GM18517 (cell line): ENCODE results near the gene C14orf93.

Experiments used
- ATAC-seq: cut with Tn5 transposase; IDR thresholded peaks from one replicate; pipeline ENCODE4 v1.9.1; 2021; ENCODE audit warnings: mild to moderate bottlenecking, moderate library complexity; ENCODE audit not compliant: unreplicated experiment

The C14orf93 gene

DNA sequence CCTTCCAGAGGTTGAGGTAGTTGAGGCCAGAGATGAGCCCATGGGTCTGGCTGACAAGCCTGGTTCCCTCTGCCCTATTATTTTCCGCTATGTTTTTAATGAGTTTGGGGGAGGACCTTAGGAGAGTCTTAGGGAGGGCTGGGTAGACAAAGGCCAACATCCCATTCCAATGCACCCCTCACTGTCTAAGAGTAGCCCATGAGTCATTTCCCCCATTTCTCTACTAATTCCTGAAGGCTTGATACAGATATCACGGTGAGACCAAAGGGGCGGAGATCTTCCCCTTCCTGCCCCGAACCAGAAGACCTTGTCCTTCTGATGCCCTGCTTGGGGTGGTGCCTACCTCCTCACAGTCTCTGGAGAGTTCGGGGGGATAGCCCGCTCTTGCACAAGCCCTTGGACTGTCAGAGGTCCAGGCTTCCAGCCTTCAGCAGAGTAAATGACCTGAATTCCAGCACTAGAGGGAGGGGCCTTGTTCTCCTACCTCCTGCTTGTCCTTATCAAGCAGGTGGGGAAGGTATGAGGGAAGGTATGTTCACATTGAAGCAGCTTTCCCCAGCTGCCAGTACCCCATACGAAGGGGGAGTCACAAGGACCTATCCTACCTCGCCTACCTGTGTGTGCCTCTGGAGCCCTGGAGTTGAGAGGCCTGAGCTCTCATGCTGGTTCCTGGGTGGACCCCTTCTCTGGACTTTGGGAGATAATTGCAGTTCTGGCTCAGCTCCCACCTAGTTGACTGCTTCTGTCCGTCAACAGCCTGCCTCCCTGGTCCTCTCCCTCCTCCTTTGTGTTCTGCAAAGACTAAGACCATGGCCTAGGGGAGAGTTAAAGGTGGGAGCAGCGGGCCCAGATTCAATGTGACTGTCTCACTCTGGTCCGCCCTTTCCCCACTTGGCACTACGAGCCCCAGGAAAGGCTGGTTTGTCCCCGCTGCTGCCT lies 35.7 kb upstream of the C14orf93 start:
- no peak for ATAC-seq

DNA sequence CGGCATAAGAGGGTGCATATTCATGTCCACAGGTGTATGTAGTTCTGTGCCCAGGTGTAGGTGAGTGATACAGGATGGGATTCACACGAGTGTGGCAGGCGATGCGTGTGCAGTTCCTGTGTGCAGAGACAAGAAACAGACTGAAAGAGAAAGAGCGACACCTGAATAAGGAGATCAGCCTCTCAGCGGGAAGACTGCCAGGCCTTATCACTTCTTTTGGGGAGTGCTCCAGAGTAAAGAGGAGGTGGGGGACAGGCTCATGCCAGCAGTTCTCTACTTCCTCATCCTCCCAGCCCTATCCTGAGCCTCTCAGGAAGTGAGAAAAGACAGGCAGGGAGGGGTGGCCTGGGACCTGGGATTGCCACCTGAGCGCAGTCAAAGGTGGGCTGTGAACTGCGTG lies 34.9 kb upstream of the C14orf93 start:
- no peak for ATAC-seq

DNA sequence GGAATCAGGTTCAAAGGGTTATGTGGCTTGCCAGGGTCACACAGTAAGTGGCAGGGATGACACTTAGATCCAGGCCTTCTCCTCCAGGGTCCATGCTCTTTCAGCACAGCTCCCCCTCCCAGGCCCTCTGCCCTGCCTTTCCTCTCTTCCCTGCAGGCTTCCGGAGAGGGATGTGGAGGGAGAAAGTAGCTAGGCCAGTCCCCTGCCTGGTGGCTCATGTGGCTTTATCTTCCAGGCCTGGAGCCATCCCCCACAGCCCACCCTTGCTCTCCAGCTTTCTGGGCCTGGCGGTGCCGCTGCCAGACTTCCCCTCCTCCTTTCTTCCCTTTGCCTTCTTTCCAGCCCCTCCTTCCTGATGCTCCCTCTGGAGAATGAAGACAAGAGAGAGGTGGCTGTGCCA lies 33.8 kb upstream of the C14orf93 start:
- no peak for ATAC-seq

DNA sequence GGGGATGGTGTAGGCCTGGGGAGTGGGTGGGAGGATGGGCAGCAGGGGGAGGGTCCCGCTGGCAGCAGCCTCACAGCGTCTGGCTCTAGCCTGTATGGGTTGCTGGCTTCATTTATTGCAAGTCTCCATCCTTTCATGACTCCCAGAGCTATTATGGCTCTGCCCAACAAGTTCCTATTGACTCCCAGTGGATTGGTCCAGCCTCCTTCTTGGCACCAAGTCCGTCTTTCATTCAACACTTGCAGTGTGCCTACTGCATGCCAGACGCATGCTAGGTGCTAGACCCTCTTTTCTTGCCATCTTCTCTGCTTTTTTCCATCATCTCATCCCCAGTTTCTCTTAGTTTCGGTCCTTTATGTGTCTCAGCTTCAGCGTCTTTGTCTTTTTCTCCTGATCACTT lies 33.2 kb upstream of the C14orf93 start:
- no peak for ATAC-seq

DNA sequence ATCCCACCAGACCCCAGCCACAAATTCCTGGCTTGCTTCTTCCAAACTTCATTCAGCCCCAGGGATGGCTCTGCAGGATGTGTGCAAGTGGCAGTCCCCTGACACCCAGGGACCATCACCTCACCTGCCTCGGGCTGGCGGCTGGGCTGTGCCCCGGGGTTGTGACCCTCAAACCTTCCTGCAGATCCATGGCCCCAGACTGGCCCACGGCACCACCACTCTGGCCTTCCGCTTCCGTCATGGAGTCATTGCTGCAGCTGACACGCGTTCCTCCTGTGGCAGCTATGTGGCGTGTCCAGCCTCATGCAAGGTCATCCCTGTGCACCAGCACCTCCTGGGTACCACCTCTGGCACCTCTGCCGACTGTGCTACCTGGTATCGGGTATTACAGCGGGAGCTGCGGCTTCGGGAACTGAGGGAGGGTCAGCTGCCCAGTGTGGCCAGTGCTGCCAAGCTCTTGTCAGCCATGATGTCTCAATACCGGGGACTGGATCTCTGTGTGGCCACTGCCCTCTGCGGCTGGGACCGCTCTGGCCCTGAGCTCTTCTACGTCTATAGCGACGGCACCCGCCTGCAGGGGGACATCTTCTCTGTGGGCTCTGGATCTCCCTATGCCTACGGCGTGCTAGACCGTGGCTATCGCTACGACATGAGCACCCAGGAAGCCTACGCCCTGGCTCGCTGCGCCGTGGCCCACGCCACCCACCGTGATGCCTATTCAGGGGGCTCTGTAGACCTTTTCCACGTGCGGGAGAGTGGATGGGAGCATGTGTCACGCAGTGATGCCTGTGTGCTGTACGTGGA lies 32.4 kb upstream of the C14orf93 start, which contains the start of gene PSMB11:
Gene PSMB11 (plus strand): TSS at position 51 of the 804 bp plus-strand sequence. CDS start 14 bp downstream, at position 65.
- no peak for ATAC-seq

DNA sequence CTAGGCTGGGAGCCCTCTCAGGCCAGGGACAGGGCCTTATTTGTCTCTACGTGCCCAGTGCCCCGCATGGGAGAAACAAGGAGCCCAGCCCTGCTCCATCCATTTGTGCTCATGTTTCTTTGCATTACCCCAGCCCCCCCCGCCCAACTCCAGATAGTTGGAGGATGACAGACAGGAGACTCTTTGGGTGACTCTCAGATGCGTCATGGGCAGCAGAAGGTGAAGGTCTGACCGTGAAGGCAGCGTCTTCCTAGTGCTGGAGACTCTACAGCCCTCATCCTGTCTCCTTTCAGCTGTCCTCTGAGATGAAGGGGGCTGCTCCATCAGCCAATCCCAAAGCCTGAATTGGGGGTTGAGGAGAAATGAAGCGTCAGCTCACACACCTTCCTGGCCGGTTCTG lies 31.8 kb upstream of the C14orf93 start:
- no peak for ATAC-seq

DNA sequence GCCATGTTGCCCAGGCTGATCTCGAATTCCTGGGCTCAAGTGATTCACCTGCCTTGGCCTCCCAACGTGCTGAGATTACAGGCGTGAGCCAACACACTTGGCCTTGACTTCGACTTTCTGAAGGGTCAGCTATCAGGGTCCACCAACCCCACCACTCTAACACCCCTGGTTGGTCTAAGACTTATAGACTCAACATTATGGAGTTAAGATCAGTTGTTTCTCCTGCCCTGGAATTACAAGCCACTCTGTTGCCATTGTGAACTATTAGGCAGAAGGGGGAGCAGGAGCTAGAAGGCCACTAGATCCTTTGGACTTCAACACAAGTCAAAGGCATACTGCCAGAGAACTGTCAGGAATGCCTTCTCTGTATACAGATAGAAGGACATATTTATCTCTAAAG lies 30.2 kb upstream of the C14orf93 start:
- no peak for ATAC-seq

DNA sequence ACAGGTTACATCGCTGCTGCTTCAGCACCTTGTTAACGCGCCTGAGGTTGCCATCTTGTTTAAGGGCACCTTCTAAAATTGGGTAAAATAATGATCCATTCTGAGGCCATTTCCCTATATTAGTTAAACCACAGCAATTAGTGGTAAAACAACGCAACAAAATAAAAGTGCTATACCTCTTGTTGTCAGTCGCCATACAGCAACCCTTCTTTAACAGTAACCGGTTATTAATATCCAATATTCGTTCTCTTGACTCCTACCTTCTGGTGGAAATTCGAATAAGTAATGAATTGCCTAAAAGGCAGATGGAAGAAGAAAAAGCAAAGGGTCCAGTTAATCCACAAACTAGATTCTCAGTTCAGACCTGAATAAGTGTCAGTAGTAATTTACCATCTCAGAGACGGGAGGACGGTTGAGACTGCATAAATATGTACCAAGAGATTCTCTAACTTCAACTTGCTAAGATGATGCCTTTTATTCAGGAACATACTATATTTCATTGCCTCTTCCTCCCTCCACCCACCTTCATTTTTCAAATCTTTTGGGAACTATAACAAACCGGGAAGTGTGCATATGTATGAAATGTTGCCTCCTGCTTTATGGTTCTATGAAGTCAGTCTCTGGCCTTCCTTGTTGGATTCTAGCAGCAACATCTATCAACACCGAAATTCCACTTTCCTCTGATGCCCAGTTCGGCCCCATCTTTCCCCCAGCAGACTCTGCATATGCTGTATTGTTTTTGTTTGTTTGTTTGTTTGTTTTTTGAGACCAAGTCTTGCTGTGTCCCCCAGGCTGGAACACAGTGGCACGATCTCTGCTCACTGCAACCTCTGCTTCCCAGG lies 25.6 kb upstream of the C14orf93 start:
- no peak for ATAC-seq

DNA sequence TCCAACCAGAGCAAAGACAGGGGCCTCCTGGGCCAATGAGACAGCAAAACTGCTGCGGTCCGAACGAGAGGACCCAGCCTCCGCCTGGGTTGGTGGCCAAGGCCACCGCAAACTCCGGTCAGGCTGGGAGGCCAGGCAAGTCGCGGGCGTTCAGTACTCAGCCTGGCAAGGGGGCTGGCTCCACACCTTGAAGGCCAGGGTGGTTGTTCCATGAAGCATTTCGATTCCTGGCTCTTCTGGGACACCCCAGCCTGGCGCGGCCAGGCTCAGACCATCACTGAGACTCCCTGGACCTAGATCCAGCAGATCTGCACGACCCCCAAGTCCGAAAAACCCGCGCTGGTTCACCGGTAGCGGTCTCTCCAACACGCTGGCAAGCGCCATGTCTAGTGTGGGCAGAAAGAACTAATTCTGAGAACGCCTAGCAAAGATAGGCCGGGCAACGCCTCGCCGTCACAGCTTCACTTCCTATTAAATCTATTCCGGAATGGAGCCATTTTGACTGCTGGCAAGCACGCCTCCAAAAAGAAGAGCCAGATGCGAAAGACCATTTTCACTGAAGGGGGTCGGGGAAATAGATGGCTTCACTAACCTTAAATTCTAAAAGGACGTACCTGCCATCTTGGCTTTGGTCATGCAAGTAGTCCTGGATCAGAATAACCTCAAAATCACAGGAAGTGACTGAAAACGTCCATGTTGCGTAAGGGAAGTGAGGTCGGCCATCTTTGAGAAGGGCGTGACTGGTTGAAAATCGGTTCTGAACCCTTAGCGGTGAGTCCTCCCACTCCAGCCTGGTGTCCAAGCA lies 24.8 kb upstream of the C14orf93 start, which contains the start of gene PSMB5:
Gene PSMB5 (minus strand): TSS at position 403 of the 805 bp plus-strand sequence. CDS start 19 bp downstream, at position 384.
- peak; percentile 93 for ATAC-seq

DNA sequence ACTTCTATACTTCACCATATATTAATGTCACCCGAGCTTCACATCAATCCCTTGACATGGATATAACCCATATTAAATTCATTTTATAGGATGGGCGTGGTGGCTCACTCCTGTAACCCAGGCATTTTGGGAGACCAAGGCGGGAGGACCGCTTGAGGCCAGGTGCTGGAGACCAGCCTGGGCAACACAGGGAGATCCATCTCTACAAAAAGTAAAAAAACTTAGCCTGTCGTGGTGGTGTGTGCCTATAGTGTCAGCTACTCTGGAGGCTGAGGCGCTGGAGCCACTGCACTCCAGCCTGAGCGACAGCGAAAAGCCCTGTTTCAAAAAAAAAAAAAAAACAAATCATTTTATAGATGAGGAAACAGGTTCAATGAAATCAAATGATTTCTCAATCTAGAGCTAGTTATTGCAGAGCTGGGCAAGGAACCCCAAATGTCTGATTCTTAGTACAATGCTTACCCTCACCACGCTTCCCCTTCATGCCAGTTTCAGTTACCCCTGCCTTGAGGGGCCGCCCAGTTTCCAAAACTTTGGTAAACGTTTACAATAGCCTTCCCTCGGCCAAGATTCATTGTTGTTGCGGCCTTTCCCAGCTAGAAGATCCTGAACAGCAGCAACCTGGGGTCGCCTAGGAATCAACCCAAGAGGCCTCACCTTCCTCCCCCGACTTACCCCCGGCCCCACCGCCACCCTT lies 24.0 kb upstream of the C14orf93 start:
- no peak for ATAC-seq

DNA sequence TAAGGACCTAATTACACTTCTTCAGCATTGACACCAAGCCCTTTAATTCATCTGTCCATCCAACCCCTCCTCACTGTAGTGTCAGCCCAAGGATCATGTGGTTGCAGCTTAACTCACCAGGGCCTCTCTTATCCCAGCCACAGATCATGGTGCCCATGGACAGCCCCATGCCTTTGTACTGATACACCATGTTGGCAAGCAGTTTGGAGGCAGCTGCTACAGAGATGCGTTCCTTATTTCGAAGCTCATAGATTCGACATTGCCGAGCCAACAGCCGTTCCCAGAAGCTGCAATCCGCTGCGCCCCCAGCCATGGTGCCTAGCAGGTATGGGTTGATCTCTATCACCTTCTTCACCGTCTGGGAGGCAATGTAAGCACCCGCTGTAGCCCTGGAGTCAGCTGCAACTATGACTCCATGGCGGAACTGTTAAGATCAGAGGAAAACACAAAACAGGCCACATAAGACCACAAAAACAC lies 23.3 kb upstream of the C14orf93 start:
- no peak for ATAC-seq

DNA sequence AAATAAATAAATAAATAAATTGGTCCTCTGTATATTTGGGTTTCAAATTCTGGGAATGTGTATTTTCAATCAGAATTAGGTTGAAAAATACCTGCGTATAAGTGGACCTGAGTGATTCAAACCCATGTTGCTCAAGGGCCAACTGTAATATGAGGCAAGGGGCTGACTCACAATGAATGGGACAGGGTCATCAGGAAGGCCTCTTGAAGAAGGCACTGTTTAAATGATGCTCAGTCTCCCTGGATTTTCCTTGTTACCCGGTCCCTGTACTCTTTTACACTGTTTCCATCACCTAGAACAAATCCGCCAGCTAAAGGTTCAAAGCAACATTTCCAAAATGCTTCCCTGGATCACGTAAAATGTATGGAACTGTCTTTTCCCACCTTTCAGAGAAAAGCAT lies 21.0 kb upstream of the C14orf93 start:
- ATAC-seq = no peak

DNA sequence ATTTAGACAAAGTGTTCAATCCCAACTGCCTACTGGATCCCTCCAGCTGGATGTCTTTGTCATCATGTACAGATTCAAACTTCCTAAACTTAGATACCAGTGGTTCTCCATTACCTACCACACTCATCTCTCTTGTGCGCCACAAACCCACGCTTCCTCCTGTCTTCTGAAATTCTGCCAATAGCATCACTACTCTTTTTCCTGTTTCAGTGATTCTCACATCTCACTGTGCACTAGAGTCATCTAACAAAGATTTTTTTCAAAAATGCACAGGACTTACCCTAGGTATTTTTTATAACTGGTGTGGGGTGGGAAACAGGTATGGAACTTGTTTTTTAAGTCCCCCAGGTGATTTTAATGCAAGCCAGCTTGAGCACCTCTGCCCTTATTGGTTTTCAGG lies 18.9 kb upstream of the C14orf93 start:
- ATAC-seq = no peak

DNA sequence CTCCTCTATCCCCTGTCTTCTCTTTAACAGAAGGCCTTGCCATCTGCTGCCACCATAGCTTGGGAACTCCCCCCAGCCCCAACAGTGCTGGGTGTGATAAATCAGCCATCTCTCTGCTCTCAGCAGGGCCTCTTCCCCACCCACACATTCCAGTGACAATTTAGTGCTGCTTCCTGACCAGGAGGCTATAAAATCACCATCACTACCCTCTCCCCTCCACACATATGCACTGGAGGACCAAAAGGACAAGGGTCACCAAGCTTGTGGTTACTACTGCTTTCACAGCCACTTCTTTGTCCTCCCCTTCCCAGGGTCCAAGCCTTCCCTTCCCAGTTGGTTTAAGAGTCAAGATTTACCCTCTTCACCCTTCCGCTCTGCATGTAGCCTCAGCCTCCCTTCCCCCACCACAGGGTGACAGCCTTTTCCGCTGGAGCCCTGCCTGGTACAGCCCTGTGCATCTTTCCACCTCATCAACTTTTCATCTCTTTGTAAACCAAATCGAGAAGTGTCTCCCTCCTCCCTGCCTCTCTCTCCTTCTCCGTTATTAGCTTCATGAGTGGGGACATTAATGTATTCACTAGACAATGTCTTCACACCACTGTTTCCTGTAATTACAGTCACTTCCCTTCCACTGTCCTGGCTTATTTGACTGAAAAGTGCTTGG lies 15.3 kb upstream of the C14orf93 start:
- ATAC-seq = no peak

DNA sequence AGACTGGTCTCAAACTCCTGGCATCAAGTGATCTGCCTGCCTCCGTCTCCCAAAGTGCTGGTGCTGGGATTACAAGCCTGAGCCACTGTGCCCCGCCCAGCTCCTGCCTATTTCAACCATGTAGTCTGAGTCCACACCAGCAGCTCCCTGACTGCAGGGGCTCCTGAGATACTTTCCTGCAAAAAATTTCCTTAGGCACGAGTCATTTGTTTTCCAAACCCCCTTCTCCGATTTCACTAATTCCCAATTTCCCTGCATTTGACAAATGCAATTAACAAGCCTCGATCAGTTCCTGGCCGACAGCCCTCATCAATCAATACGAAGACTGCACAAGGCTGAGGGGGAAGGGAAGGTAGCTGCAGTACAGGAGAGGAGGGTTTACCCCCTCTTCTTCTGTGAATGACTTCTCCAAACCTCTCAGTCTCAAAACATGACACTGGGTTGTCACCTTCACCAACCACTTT lies 14.7 kb upstream of the C14orf93 start:
- ATAC-seq = no peak

DNA sequence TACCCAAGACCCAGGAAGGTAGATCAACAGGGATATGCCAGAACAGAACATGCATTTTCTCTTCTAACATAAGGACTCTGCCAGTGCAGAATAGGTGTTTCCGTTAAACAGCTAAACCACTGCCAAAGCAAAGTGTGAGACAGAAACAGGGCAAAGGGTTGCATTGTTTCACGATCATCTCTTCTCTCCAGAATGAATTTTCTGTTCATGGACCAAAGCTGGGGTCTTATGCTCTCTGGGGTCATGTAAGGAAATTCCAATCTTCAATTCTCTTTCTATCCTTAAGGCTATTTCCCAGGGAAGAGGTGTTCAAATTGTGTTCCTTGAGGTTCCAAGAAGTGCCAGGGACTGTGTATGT lies 13.8 kb upstream of the C14orf93 start:
- ATAC-seq = no peak

DNA sequence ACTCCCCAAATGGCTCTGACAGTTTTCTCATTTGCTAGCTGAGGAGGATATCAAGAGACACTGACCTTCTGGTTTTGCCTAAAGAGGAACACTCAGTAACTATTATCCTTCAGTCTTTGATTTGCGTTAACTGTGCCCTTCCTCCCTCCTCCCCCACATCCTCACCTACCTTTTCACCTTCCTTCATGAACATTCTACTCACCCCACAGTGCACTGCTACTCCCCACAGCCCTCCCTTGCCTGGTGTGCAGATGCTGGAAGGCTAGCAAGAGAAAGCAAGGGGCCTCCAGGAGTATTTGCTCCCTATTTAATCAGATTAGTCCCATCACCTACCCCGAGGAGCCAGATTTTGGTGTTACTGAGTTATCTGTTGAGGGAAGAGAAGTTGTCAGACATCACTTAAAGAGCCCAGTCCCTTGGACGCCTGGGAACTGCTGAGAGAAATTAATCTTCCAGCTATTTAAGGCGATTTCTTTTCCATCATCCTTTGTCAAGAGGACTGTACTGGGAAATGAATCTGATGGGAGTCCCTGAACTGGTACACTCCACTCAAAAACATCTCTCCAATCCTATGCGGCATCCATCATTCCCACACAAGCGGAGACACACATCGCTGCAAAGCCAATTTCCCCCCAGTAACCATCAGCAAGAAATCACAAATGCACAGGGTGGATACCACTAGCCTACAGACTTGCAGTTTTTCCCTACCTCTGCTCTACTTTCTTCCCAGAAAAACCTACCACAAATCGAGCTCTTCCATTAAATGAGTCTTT lies 13.3 kb upstream of the C14orf93 start:
- no peak for ATAC-seq

DNA sequence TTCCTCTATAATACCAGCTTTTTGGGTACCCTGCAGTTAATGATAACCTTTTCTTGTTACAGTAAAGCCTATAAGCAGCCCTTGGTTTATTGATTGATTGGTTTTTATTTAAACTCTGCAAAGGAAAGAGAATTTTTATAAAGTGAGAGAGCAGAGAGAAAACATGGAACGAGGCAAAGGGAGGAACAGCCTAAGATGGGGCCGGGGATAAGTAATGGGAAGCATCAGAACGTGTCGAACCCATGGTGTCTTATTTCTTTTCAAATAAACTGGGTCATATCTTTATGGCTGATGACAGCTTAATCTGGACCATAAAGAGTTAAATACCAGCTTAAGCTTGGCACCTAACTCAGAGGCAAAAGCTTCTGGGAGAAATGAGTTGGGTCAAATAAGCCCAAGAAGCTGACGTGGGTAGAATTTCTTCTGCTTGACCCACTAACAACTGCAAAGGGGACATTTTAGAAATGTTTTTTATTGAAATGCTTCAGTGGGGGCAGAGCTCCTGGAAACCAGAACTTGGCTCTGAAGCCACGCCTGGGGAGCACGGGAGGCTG lies 12.0 kb upstream of the C14orf93 start:
- ATAC-seq = no peak
